NCI-H345 treated with DMSO at 0.1 percent for 48 hours (cell line): ENCODE data around the gene RPL35A.

Experiments used
- DNase-seq: peaks from one replicate; lab custom pipeline; 2025; ENCODE audit not compliant: unreplicated experiment; lab: John Stamatoyannopoulos, UW

RPL35A gene

GRCh38 chr3:197996855-197997254 is 46.9 kb downstream of the RPL35A start:
- DNase-seq, result no peak

GRCh38 chr3:197997936-197998335 is 47.9 kb downstream of the RPL35A start:
- DNase-seq, result no peak
